H1 (cell line): ENCODE results near the gene PTN. TPM values are rescaled to one million over a fixed set of nuclear protein-coding genes. Genes with fewer than 3 reads are reported as not detected.

ENCODE experiments used
- BRCA1 ChIP-seq: IDR thresholded peaks from 2 replicates; pipeline ENCODE4 v1.6.1; 2012; ENCODE audit warnings: low read depth, low read length, improper control_type of control experiment
- CREB1 ChIP-seq: IDR thresholded peaks from 2 replicates; pipeline ENCODE4 v1.6.1; 2012; ENCODE audit warnings: inconsistent platforms
- HDAC6 ChIP-seq: IDR thresholded peaks from one replicate; pipeline ENCODE4 v1.7.1; 2012; ENCODE audit warnings: low read depth, mild to moderate bottlenecking, inconsistent platforms, low read length, moderate library complexity
- KDM1A ChIP-seq: fragments of 200-600, 300-600 bp; sonication (generic); IDR thresholded peaks from 2 replicates; pipeline ENCODE4 v1.7.1; 2016; ENCODE audit warnings: mild to moderate bottlenecking, low read length, borderline replicate concordance
- polyA plus RNA-seq, 7 experiments: library from polyadenylated mRNA; depleted of rRNA in 3 of 7; stranded (reverse) in 5 of 7; unstranded in 2 of 7; fragments of >200 nt in 5 of 7; fragments of 200-250 nt in 2 of 7; gene quantifications; 1 replicate in 5 of 7; 2 replicates in 1 of 7; 4 replicates in 1 of 7; pipeline versions ENCODE4 v1.2.1 to v1.2.3, GENCODE V29; 2011 to 2013; ENCODE audit warnings: missing spikeins in 2 of 7, mixed read lengths in 2 of 7
- total RNA-seq: library from RNA; stranded (reverse); fragmentation: NEBNext Ultra II Directional; extraction: Animal tissue kit (Norgen Biotek cat#: 25700); gene quantifications from 2 replicates; pipeline ENCODE4 v1.2.1, GENCODE V29; 2021

The PTN gene
- total and polyA plus RNA-seq, 2 of the 8 experiments (the other 6 are each of a cell fraction or from before 2014, with no cell fraction given) = 23.1 to 27.8 TPM

- no peak for TF ChIP-seq KDM1A
- TF ChIP-seq CREB1 = no peak
- TF ChIP-seq BRCA1 = no peak
- TF ChIP-seq HDAC6 = no peak
Observed at GRCh38 chr7:137203351-137203750, 140.2 kb downstream of the PTN start (continued).
